DND-41 (cell line): ENCODE measurements around the gene NPRL2.
A peak's percentile ranks its signal among the peaks of the same experiment; 100 is the strongest.

ENCODE experiments used
- ATAC-seq: fragments of 200-7000 bp; cut with Tn5 transposase; 3 replicates; pipeline ENCODE4 v1.9.1; 2021; ENCODE audit warnings: low read depth; ENCODE audit not compliant: insufficient read depth
- DNase-seq: peaks from one replicate; pipeline ENCODE4 v3.0.0-alpha.2; 2020
- H2AFZ ChIP-seq: 2 replicates; pipeline ENCODE4 v1.6.0; 2012; ENCODE audit warnings: low read depth, low read length
- H3K27ac ChIP-seq: 2 replicates; pipeline ENCODE4 v1.5.1; 2012; ENCODE audit warnings: low read length, inconsistent platforms
- H3K27me3 ChIP-seq: fragments of 200-600 bp; sonication (generic); 2 replicates; pipeline ENCODE4 v1.6.0; 2012; ENCODE audit warnings: low read length, mild to moderate bottlenecking, inconsistent platforms; ENCODE audit not compliant: insufficient read depth, poor library complexity
- H3K36me3 ChIP-seq: 2 replicates; pipeline ENCODE4 v1.5.1; 2012; ENCODE audit warnings: low read length, inconsistent platforms; ENCODE audit not compliant: insufficient read depth
- H3K4me1 ChIP-seq: 2 replicates; pipeline ENCODE4 v1.5.1; 2012; ENCODE audit warnings: mild to moderate bottlenecking, low read length; ENCODE audit not compliant: insufficient read depth
- H3K4me2 ChIP-seq: 2 replicates; pipeline ENCODE4 v1.6.0; 2012; ENCODE audit warnings: mild to moderate bottlenecking, moderate library complexity, low read length, inconsistent platforms; ENCODE audit not compliant: insufficient read depth
- H3K4me3 ChIP-seq, 2 experiments: fragments of 200-600 bp in 1 of 2; shearing (Covaris generic) in 1 of 2; 2 replicates each; pipeline ENCODE4 v1.5.1; 2012 to 2016; ENCODE audit warnings: inconsistent platforms in 2 of 2, low read length in 2 of 2, mild to moderate bottlenecking in 2 of 2, low read depth in 1 of 2, moderate library complexity in 1 of 2
- H3K79me2 ChIP-seq: 2 replicates; pipeline ENCODE4 v1.6.0; 2012; ENCODE audit warnings: low read length, inconsistent platforms; ENCODE audit not compliant: insufficient read depth
- H3K9ac ChIP-seq: 2 replicates; pipeline ENCODE4 v1.6.0; 2012; ENCODE audit warnings: low read depth, mild to moderate bottlenecking, inconsistent platforms, low read length, moderate library complexity
- H3K9me3 ChIP-seq: 2 replicates; pipeline ENCODE4 v1.5.1; 2012; ENCODE audit warnings: low read length, moderate library complexity, mild to moderate bottlenecking, inconsistent platforms; ENCODE audit not compliant: insufficient read depth, severe bottlenecking
- H4K20me1 ChIP-seq: 2 replicates; pipeline ENCODE4 v1.6.0; 2012; ENCODE audit warnings: low read length; ENCODE audit not compliant: insufficient read depth
- CTCF ChIP-seq: IDR thresholded peaks from 2 replicates; pipeline ENCODE4 v1.5.1; 2012; ENCODE audit warnings: borderline replicate concordance, low read length, moderate library complexity, mild to moderate bottlenecking; ENCODE audit not compliant: poor library complexity, severe bottlenecking; ENCODE audit errors: extremely low read depth
- EZH2 ChIP-seq: IDR thresholded peaks from 3 replicates; pipeline ENCODE4 v1.6.1; 2012; ENCODE audit warnings: borderline replicate concordance, low read depth, mild to moderate bottlenecking, moderate library complexity, low read length, inconsistent platforms; ENCODE audit not compliant: severe bottlenecking

Gene NPRL2

GRCh38 chr3:50336452-50337174 lies 14.0 kb downstream of the NPRL2 start:
- Histone ChIP-seq H3K27ac (peak overlapping the region; percentile 98), H3K27me3 (peaks cover 4% of the 10 kb centered on the region), H2AFZ (peak overlapping the region; percentile 78), H4K20me1 (peaks cover 45% of the 10 kb centered on the region), H3K79me2 (peaks cover 71% of the 10 kb centered on the region), H3K4me1 (peaks cover 69% of the 10 kb centered on the region), H3K36me3 (peaks cover 43% of the 10 kb centered on the region), H3K4me3 (peak overlapping the region; percentile 66 to 90), H3K4me2 (peak overlapping the region; percentile 81), H3K9ac (peak overlapping the region; percentile 93), H3K9me3 (no peaks in the 10 kb centered on the region)
- DNase-seq (no peak), ATAC-seq (peak; percentile 62)
- TF ChIP-seq CTCF (peak; percentile 1), EZH2 (no peak)

GRCh38 chr3:50334339-50335075 lies 16.1 kb downstream of the NPRL2 start:
- Histone ChIP-seq H3K4me2 (peak overlapping the region; percentile 81), H3K4me3 (peak overlapping the region in 1 of 2 experiments; percentile 29; a peak in 2 of 4 replicates), H3K9me3 (no peaks in the 10 kb centered on the region), H4K20me1 (peaks cover 53% of the 10 kb centered on the region), H3K36me3 (peaks cover 64% of the 10 kb centered on the region), H3K79me2 (peaks cover 77% of the 10 kb centered on the region), H3K9ac (peak overlapping the region; percentile 39; the same call in 1 of the 2 replicates), H2AFZ (no peak overlapping the region), H3K27me3 (no peaks in the 10 kb centered on the region), H3K4me1 (peaks cover 73% of the 10 kb centered on the region), H3K27ac (peak overlapping the region; percentile 48; the same call in 1 of the 2 replicates)
- TF ChIP-seq EZH2 (no peak), CTCF (no peak)
- ATAC-seq (no peak), DNase-seq (no peak)

- H3K79me2 ChIP-seq = peaks cover 75% of the 10 kb centered on the region
- TF ChIP-seq CTCF (no peak), EZH2 (no peak)
- H3K27ac ChIP-seq = peak overlapping the region; percentile 48; the same call in 1 of the 2 replicates
- peaks cover 53% of the 10 kb centered on the region for H4K20me1 ChIP-seq
- H3K9me3 ChIP-seq = no peaks in the 10 kb centered on the region
- ATAC-seq = no peak
- H2AFZ ChIP-seq = no peak overlapping the region
- H3K36me3 ChIP-seq = peaks cover 67% of the 10 kb centered on the region
- peaks cover 76% of the 10 kb centered on the region for H3K4me1 ChIP-seq
- H3K9ac ChIP-seq = peak overlapping the region; percentile 39; the same call in 1 of the 2 replicates
- peak overlapping the region; percentile 81 for H3K4me2 ChIP-seq
- H3K4me3 ChIP-seq = 0 out of 4 replicates have a peak overlapping the region, but pooled peaks of 1 of the 2 experiments have one; percentile 29
- no peaks in the 10 kb centered on the region for H3K27me3 ChIP-seq
- DNase-seq = no peak
These were observed 16.7 kb downstream of the NPRL2 start for GRCh38 chr3:50333744-50334328.
